ENCODE data around the gene PROX1.

PROX1 gene

GRCh38 chr1:214022229-214022791, 34.5 kb downstream of the PROX1 start:
- no peak for DNase-seq (ENCODE audit: extremely low read depth, low read depth)

GRCh38 chr1:214022810-214023425, 35.1 kb downstream of the PROX1 start:
- TF ChIP-seq CTCF (IDR thresholded peaks at IDR 0.05; ENCODE audit: low read depth, low read length): no peak
- no peak for DNase-seq (ENCODE audit: extremely low read depth, low read depth)

More at GRCh38 chr1:214022229-214022791, 34.5 kb downstream of the PROX1 start:
- no peak for TF ChIP-seq CTCF (IDR thresholded peaks at IDR 0.05; ENCODE audit: low read depth, low read length)

- DNase-seq (ENCODE audit: extremely low read depth, low read depth): no peak
- no peak for TF ChIP-seq CTCF (IDR thresholded peaks at IDR 0.05; ENCODE audit: low read depth, low read length)
Observed at GRCh38 chr1:214026985-214027384, 39.2 kb downstream of the PROX1 start.

GRCh38 chr1:214027498-214027897, 39.7 kb downstream of the PROX1 start:
- DNase-seq (ENCODE audit: extremely low read depth, low read depth): no peak
- no peak for TF ChIP-seq CTCF (IDR thresholded peaks at IDR 0.05; ENCODE audit: low read depth, low read length)

- DNase-seq (ENCODE audit: extremely low read depth, low read depth): no peak
- TF ChIP-seq CTCF (IDR thresholded peaks at IDR 0.05; ENCODE audit: low read depth, low read length): no peak
Observed at GRCh38 chr1:214028095-214028494, 40.3 kb downstream of the PROX1 start.

GRCh38 chr1:214028649-214029406, 41.1 kb downstream of the PROX1 start:
- no peak for TF ChIP-seq CTCF (IDR thresholded peaks at IDR 0.05; ENCODE audit: low read depth, low read length)
- no peak for DNase-seq (ENCODE audit: extremely low read depth, low read depth)

GRCh38 chr1:214029796-214030195, 42.0 kb downstream of the PROX1 start:
- DNase-seq (ENCODE audit: extremely low read depth, low read depth): no peak
- no peak for TF ChIP-seq CTCF (IDR thresholded peaks at IDR 0.05; ENCODE audit: low read depth, low read length)
